HT1080 (cell line): ENCODE measurements around the gene FRMPD4. TPM values are rescaled to one million over a fixed set of nuclear protein-coding genes. Genes with fewer than 3 reads are reported as not detected.

Experiments used
- DNase-seq: peaks from one replicate; pipeline ENCODE4 v3.0.0-alpha.2; 2015; ENCODE audit warnings: low read depth
- total RNA-seq: library from RNA; depleted of rRNA; stranded (reverse); fragments of >200 nt; shearing (Covaris generic); gene quantifications from 2 replicates; pipeline ENCODE4 v1.2.3, GENCODE V29; 2014

Gene FRMPD4
- total RNA-seq, 1 experiment from 2014 or later = 0.19 TPM

GRCh38 chrX:12615061-12615460 is 476.8 kb downstream of the FRMPD4 start:
- DNase-seq = no peak

GRCh38 chrX:12617241-12617640 is 479.0 kb downstream of the FRMPD4 start:
- DNase-seq = no peak

GRCh38 chrX:12647230-12647629 is 509.0 kb downstream of the FRMPD4 start:
- no peak for DNase-seq

GRCh38 chrX:12648995-12649394 is 510.7 kb downstream of the FRMPD4 start:
- DNase-seq = no peak

GRCh38 chrX:12657433-12657832 is 519.2 kb downstream of the FRMPD4 start:
- DNase-seq = no peak

- peak; percentile 1 for DNase-seq
These were observed 519.6 kb downstream of the FRMPD4 start for GRCh38 chrX:12657881-12658280.

GRCh38 chrX:12661464-12661863 is 523.2 kb downstream of the FRMPD4 start:
- DNase-seq = no peak

GRCh38 chrX:12672367-12673106 is 534.3 kb downstream of the FRMPD4 start:
- DNase-seq = peak; percentile 29

- DNase-seq = no peak
These were observed 535.2 kb downstream of the FRMPD4 start for GRCh38 chrX:12673487-12673886.

GRCh38 chrX:12679522-12679921 is 541.2 kb downstream of the FRMPD4 start:
- no peak for DNase-seq

GRCh38 chrX:12681047-12681446 is 542.8 kb downstream of the FRMPD4 start:
- no peak for DNase-seq

- peak; percentile 2 for DNase-seq
These were observed 547.3 kb downstream of the FRMPD4 start for GRCh38 chrX:12685541-12685940.

GRCh38 chrX:12686331-12686730 is 548.1 kb downstream of the FRMPD4 start:
- DNase-seq = no peak

- no peak for DNase-seq
These were observed 552.4 kb downstream of the FRMPD4 start for GRCh38 chrX:12690646-12691045.

GRCh38 chrX:12693754-12694153 is 555.5 kb downstream of the FRMPD4 start:
- peak; percentile 16 for DNase-seq

- DNase-seq = no peak
These were observed 562.5 kb downstream of the FRMPD4 start for GRCh38 chrX:12700745-12701144.

- peak; percentile 65 for DNase-seq
These were observed 563.4 kb downstream of the FRMPD4 start for GRCh38 chrX:12701628-12702027.

- DNase-seq = no peak
These were observed 564.3 kb downstream of the FRMPD4 start for GRCh38 chrX:12702509-12703091.

GRCh38 chrX:12704706-12705105 is 566.4 kb downstream of the FRMPD4 start:
- no peak for DNase-seq

GRCh38 chrX:12709047-12709446 is 570.8 kb downstream of the FRMPD4 start:
- no peak for DNase-seq

GRCh38 chrX:12711435-12712040 is 573.3 kb downstream of the FRMPD4 start:
- no peak for DNase-seq

GRCh38 chrX:12716574-12716973 is 578.3 kb downstream of the FRMPD4 start:
- no peak for DNase-seq

- no peak for DNase-seq
These were observed 581.6 kb downstream of the FRMPD4 start for GRCh38 chrX:12719837-12720236.
